Measurements from ENCODE around the gene SIPA1L3.

SIPA1L3 gene

DNA sequence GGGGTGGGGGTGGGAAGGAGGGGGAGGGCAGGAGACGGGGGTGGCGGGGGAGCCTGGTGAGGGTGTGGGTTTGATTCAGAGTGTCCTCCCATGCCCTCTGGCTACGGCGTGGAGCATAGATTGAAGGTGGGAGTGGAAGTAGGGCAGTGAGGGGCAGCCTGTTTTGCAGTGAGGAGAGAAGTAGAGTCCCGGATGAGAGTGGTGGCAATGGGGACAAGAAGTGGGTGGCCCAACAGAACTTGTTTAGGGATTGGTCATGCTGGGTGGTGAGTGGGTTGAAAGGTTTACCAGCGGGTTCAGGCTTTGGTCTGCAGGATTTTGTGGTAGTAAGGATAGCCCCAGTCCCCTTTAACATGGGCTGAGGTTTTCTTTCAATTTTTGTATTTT lies 35.5 kb downstream of the SIPA1L3 start:
- DNase-seq (ENCODE audit: low spot score), result no peak
- FAIRE-seq, result no peak

GRCh38 chr19:37943480-37943879 lies 36.5 kb downstream of the SIPA1L3 start:
- no peak for DNase-seq (ENCODE audit: low spot score)
- no peak for FAIRE-seq

- FAIRE-seq (no peak), DNase-seq (ENCODE audit: low spot score) (no peak)
These were observed 39.1 kb downstream of the SIPA1L3 start for GRCh38 chr19:37946132-37946531.

- FAIRE-seq (no peak), DNase-seq (ENCODE audit: low spot score) (no peak)
These were observed 40.8 kb downstream of the SIPA1L3 start for GRCh38 chr19:37947778-37948177.

GRCh38 chr19:37948362-37948761 lies 41.4 kb downstream of the SIPA1L3 start:
- no peak for FAIRE-seq
- no peak for DNase-seq (ENCODE audit: low spot score)

- no peak for DNase-seq (ENCODE audit: low spot score)
- no peak for FAIRE-seq
These were observed 43.6 kb downstream of the SIPA1L3 start for GRCh38 chr19:37950471-37951175.

GRCh38 chr19:37951816-37952210 lies 44.8 kb downstream of the SIPA1L3 start:
- FAIRE-seq (no peak), DNase-seq (ENCODE audit: low spot score) (no peak)

- DNase-seq (ENCODE audit: low spot score) (no peak), FAIRE-seq (no peak)
These were observed 46.3 kb downstream of the SIPA1L3 start for GRCh38 chr19:37953171-37953917.

DNA sequence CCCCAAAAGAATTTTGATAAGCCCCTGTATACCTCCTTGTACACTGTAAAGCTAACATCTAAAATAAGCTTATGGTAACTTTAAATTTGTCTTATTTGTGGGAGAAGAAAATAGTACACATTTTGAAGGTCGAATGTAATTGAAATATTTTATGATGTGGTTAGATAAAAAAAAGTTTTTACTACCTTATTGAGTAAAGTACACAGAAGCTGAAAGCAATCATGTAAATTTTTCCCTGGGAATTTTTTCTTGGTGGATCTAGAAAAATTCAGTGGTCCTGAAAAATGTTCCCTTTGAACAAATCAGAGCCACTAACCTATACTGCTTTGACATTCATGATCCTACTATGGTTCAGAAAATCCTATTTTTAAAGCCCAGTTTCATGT lies 46.9 kb downstream of the SIPA1L3 start:
- no peak for DNase-seq (ENCODE audit: low spot score)
- no peak for FAIRE-seq

GRCh38 chr19:37954421-37954874 lies 47.4 kb downstream of the SIPA1L3 start:
- FAIRE-seq (no peak), DNase-seq (ENCODE audit: low spot score) (no peak)

DNA sequence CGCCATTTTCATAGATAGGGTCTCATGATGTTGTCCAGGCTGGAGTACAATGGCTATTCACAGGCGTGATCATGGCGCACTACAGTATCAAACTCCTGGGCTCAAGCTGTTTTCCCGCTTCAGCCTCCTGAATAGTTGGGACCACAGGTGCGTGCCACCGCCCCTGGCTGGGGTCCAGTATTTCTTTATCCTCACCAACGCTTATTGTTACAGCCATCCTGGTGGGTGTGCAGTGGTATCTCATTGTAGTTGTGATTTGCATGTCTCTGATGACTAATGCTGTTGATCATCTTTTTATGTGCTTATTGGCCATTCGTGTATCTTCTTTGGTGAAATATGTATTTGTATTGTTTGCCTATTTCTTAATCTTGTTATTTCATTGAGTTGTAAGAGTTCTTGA lies 49.0 kb downstream of the SIPA1L3 start:
- FAIRE-seq (no peak), DNase-seq (ENCODE audit: low spot score) (no peak)

- DNase-seq (ENCODE audit: low spot score), result no peak
- no peak for FAIRE-seq
These were observed 50.2 kb downstream of the SIPA1L3 start for GRCh38 chr19:37957176-37957575.

DNA sequence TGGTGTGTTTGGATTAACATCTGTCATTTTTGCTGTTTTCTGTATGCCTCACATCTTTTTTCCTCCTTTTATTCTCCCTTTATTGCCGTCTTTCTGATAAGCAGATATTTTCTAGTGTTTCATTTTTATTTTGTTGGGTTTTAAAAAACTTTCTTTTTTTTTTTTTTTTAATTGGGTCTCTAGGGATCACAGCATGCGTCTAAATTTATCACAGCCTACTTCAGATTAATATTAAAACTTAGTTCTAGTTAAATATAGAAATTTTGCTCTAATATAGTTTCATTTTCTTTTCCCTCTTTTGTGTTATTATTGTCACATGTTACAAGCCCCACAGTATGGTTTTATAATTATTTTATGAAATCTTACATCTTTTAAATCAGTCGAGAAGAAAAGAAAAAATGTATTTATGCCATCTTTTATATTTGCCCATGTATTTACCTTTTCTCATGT lies 52.7 kb downstream of the SIPA1L3 start:
- FAIRE-seq, result no peak
- DNase-seq (ENCODE audit: low spot score), result no peak

GRCh38 chr19:37961198-37961597 lies 54.2 kb downstream of the SIPA1L3 start:
- FAIRE-seq (no peak), DNase-seq (ENCODE audit: low spot score) (no peak)

DNA sequence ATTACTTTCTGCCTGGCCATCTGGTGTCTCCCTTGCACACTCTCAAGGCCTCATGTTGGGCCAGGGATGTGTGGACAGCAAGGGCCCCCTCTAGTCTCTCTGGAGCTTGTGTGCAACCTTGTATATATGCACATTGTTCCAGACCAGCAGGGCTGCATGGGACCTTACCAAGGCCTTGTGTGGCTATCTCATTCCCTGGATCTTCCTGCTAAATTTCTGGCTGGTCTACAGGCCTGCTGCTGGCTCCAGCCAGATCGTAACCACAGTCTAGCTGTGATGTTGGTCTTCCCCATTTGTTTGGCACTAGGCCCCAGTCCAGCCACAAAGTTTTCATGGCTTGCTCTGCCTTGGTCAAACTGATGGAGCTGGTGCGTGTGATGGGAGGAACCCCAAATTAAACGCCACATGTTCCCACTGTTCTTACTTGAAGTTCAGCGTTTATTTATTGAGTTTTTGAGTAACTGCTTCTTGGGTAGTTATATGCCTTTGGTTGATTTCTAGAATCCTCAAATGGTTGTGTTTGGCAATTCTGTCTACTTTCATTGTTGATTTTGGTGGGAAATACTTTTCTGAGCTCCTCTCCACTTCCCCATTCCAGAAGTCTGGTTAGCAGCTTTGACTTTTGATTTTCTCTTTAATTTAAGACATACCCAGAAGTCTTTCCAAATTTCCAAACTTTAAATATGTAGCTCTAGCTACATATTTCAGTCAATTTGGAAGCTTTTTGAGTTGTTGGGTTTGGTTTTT lies 56.4 kb downstream of the SIPA1L3 start:
- no peak for DNase-seq (ENCODE audit: low spot score)
- FAIRE-seq, result no peak

- FAIRE-seq (no peak), DNase-seq (ENCODE audit: low spot score) (no peak)
These were observed 57.1 kb downstream of the SIPA1L3 start for GRCh38 chr19:37964109-37964508.

- FAIRE-seq, result no peak
- no peak for DNase-seq (ENCODE audit: low spot score)
These were observed 59.2 kb downstream of the SIPA1L3 start for GRCh38 chr19:37966211-37966661.

- FAIRE-seq (no peak), DNase-seq (ENCODE audit: low spot score) (no peak)
These were observed 59.7 kb downstream of the SIPA1L3 start for GRCh38 chr19:37966662-37967231.

DNA sequence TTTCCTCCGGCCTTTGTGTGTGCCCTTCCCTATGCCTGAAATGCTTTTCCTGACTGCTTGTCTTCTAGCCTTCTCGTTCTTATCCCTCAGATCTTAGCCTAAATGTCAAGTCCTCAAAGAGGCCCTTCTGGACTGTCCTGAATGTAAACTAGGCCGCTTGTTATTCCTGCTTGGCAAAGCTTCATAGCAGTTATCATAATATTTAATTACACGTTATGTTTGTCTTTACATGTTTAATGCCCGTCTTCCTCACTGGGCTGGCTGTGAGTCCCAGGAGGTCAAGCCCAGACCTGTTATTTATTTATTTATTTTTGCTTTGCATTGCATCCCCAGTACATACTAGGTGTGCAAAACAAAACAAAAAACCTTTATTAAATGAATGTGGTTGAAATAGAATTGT lies 62.7 kb downstream of the SIPA1L3 start:
- FAIRE-seq (no peak), DNase-seq (ENCODE audit: low spot score) (no peak)

DNA sequence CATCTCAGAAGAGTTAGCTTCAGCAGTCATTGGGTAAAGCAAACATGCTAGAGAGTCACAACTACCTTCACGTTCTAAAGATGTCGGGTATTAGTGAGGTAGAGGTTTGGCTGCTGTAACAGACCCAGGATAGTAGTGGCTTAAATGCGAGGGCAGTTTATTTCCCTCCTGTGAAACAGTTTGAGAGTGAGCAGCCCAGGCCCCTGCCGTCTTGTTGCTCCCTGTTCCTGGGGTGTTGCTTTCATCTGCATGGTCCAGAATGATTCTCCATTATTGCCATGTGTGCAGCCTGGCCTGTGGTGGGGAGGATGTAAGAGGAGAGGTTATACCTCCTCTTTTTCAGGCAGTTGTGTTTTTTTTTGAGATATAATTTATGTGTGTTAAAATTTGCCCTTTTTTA lies 63.7 kb downstream of the SIPA1L3 start:
- FAIRE-seq, result no peak
- DNase-seq (ENCODE audit: low spot score), result no peak

DNA sequence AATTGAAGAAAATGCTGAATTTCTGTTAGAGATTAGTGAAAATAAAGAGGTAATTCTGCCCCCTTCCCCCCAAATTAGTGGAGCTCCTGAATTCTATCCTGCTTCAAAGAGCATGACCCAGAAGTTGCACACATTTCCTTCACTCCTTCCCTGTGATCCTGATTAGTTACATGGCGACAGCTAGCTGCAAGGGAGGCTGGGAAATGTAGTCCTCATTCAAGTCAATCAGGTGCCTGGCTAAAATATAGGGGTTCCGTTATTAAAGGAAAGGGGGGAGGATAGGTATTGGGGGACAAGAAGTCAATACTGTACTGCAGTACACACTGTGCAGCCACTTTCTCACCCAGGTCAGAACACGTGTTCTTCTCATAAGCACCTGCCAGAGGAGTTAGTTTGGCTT lies 65.8 kb downstream of the SIPA1L3 start:
- no peak for DNase-seq (ENCODE audit: low spot score)
- FAIRE-seq, result no peak

- FAIRE-seq, result no peak
- no peak for DNase-seq (ENCODE audit: low spot score)
These were observed 66.7 kb downstream of the SIPA1L3 start for GRCh38 chr19:37973666-37974065.
